ENCODE measurements around the gene ZNF580.
A peak's percentile ranks its signal among the peaks of the same experiment; 100 is the strongest.

The ZNF580 gene

DNA sequence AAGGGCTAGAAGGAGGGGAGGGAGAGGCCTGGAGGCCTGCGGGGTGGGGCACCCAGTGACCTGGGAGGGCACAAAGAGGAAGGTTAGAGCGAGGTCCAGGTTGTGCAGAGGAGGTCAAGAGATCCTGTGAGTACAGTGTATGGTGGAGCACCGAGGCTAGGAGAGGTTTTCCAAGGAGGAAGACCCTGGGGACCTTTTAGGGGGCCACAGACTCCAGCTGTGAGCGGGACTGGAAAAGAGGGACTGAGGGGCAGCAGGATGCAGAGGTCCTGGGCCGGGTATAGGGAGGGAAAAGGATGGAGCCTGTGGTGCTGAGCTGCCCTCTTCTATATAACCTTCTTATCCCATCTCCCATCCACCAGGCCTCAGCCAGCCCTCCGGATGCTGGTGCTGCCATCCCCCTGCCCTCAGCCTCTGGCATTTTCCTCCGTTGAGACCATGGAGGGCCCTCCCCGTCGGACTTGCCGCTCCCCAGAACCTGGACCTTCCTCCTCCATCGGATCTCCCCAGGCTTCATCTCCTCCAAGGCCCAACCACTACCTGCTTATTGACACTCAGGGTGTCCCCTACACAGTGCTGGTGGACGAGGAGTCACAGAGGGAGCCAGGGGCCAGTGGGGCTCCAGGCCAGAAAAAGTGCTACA is 3.5 kb downstream of the ZNF580 start:
- DNase-seq (ENCODE audit: insufficient read length, low spot score) = no peak
- FAIRE-seq = no peak

DNA sequence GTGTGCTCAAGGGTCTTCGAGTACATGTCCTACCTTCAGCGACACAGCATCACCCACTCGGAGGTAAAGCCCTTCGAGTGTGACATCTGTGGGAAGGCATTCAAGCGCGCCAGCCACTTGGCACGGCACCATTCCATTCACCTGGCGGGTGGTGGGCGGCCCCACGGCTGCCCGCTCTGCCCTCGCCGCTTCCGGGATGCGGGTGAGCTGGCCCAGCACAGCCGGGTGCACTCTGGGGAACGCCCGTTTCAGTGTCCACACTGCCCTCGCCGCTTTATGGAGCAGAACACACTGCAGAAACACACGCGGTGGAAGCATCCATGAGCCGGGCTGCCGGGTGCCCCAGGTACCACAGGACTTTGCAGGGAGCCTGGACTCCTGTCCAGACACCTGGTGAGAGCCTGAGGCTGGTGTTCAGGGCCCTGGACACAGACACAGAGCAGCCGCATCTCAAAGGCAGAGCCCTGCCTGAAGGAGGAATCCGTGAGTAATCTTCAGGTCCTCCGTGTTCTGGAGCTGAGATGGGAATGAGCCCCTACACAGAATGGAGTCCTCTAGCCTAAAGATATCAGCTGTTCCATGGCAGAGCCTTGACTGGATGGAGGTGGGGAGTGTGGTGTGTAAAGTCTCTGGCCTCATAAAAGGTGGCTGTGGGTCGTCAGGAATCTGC is 4.2 kb downstream of the ZNF580 start:
- FAIRE-seq (no peak), DNase-seq (ENCODE audit: insufficient read length, low spot score) (no peak)

DNA sequence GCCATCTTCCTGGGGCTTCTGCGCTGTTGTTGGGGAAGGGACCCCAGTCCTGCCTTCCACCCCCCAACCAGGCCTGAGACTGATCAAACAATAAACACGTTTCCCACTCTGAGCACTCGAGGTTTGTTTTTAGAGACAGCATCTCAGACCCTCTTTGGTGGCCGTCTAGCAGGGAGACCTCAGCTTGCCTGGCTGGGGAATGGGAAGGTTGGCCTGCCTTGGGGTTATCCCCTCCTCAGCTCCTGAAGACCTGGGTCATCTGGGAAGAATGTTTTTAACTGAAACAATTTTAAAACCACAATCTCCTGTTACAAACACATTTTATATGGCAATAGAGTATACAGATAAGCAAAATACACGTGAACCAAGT is 4.7 kb downstream of the ZNF580 start:
- FAIRE-seq (no peak), DNase-seq (ENCODE audit: insufficient read length, low spot score) (no peak)

DNA sequence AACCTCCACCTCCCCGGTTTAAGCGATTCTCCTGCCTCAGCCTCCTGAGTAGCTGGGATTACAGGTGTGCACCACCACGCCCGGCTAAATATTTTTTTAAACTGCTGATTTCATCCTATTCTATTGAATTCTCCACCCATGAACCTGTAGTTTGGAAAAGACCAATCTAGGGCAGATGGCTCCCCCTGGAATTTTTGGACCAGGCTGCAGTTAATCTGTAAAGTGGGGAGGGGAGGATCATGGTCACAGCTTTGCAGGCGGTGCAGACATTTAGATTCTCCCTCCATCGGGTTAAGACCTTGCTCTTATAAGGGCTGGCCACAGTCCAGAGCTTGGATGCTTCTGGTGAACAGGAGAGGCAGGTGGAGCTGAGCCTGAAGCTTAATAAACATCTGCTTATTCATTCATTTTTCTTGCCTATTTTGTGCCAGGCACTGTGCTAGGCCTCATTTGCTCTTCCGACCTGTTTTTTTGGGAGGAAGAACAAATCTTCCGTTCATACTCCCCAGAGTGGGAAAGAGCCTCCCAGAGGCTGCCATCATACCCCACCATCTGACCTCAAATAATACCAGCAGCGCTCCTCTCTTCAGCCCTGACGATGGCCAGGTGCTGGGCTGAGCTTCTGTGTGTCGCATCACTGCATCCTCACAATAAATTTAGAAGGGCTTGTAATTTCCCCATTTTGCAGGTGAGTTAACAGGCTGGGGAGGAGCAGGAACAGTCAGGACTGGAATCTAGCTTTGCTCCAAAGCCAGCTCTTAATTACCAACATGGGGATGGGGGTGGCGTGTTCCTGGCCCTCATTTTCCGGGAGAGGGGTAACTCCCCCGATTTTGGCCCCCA is 6.3 kb downstream of the ZNF580 start:
- DNase-seq (ENCODE audit: insufficient read length, low spot score) (no peak), FAIRE-seq (peak; percentile 84)

DNA sequence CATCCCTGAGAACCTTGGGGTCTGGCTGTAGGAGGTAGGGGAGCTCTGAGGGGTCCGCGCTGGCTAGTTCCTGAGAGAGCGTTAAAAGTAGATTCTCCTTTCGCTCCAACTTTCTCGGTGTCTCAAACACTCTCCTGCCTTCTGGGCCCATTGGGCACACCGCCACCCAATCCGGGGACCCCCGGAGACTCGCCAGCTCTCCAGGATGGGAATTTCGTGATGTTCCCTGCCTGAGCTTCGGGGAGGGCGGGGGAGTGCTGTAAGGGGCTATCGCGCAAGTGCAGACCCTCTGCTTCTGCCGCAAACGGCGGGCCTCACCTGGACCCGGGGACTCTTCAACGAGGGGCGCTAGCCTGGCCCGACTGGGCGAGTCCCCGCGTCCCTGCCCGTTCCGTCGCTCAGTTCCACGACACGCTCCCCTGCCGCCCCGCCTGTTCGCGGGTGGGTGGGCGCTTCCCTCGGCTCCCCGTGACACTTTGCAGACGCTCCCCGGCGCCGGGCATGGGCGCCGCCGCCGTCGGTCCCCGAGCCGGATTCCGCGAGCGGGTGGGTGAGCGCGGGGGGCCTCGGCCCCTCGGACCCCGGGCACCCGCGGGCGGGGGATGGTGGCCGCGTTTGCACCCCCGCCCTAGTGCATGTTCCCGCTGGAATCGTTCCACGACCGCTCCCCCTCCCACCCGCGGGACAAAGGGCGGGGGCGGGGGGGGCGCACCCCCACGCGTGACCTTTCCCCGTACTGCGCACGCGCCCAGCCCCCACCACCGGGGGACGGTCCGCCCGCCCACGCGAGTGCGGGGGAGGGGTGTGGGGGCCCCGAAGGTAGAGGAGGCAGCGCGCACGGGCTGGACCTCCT is 7.2 kb downstream of the ZNF580 start, which contains the start of gene CCDC106:
CCDC106 (plus strand) TSS at position 481 of the 853 bp plus-strand sequence. CDS start 835 bp downstream, outside the sequence.
- FAIRE-seq (peak; percentile 79), DNase-seq (ENCODE audit: insufficient read length, low spot score) (no peak)

DNA sequence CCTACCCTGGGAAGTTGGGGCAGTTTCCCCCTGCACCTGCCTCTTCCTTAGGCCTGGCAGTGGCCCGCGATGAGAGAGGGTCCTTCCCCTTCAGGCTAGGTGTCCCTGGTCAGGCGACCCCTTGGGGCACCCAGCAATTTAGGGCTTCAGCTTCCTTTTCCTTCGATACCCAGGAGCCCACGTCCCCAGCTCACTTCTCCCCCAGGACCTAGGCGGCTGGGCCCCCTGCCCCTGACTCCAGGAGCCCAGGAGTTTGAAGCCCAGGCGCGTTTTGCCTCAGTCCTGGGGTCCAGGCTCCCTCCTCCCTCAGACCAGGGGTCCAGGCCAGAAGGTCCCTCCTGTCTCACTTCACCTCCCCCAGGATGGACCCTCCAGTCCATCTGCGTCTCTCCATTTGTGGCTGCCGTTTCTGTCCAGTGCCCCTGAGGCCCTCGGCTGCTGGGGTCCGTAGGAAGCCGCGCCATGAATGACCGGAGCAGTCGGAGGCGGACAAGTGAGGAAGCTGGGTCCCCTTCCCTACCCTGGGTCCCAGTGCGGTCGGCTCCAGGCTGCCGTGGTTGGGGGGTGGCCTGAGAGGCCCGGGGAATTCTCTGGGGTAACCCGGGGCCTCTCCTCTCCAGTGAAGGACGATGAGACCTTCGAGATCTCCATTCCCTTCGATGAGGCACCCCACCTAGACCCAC is 7.9 kb downstream of the ZNF580 start:
- DNase-seq (ENCODE audit: insufficient read length, low spot score) (no peak), FAIRE-seq (no peak)

DNA sequence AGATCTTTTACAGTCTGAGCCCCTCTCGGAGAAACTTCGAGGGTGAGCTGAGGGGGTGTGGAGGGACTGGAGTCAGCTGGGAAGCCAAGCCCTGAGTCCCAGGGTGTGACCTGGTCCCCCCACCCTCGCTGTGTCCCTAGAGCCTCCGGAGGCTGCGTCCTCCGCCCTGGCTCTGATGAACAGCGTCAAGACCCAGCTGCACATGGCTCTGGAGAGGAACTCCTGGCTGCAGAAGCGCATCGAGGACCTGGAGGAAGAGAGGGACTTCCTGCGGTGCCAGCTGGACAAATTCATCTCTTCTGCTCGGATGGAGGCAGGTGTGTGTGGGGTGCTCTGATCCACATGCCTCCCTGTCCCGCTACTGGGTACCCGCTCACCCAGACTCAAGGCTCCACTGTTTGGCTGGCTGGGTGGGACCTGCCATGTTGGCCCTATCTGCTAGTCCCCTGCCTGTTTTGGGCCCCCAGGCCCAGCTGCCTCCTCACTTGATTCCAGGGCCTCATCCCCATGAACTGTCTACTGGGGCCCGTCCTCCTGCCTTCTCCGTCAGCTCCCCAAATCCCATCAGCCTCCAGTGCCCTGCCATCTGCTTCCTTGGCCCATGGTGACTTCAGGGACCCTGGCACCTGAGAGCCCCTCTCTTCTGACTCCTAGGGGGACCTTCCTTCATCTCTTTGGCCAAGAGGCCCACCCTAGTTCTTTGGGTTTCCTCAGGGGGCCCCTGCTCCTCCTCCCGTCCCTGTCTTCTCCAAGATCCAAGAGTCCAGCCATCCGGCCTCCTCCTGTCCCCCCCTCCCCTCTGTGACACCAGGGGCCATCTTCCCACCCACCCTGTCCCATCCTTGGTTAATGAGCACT is 8.7 kb downstream of the ZNF580 start:
- no peak for DNase-seq (ENCODE audit: insufficient read length, low spot score)
- FAIRE-seq = no peak

DNA sequence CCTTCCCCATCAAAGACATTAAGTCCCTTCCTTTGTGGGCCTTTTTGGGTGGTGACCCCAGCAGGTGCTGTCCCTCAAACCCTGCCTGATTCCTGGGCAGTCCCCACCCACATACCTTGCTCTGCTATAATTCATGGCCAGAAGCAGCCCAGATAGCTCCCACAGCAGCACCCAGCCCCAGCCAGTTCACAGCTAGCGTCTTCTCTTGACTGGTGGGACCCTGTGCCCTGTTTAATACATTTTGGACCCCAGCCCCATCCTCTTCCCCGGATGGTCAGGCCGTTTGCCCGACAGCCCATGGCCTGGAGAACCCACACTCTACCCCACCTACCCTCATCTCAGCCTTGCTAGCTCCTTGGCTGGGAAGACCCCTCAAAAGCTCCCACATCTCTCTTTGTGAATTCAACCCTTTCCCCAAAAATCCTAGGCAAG is 9.3 kb downstream of the ZNF580 start:
- DNase-seq (ENCODE audit: insufficient read length, low spot score) (no peak), FAIRE-seq (no peak)

DNA sequence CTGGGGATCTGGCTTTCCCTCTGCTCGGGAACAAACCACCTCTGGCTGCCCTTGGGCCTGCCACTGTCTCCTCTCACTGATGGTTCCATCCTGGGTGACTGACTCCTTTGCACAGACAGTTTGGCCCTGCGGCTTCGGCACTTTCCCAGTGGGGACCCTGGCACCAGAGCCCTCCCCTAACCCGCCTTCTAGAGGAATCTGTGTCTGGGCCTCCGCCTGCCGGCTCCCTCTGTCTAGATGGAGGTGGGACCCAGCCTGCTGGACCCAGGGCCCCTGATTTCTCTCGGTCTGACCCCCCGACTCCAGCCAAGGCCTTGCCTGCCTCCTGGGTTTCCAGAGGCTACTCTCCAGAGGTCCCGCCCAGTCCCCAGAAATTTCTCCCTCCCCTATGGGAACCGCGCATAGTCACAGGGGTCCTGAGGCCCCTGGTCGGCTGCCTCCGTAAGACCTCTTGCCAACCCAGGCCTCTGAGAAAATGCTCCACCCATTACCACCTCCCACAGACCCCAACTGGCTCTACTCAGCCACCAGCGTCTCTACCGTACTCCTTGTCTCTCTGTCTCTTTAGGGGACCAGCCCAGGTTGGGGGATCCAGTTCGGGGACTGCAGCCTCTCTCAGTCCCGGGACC is 9.9 kb downstream of the ZNF580 start:
- no peak for FAIRE-seq

DNA sequence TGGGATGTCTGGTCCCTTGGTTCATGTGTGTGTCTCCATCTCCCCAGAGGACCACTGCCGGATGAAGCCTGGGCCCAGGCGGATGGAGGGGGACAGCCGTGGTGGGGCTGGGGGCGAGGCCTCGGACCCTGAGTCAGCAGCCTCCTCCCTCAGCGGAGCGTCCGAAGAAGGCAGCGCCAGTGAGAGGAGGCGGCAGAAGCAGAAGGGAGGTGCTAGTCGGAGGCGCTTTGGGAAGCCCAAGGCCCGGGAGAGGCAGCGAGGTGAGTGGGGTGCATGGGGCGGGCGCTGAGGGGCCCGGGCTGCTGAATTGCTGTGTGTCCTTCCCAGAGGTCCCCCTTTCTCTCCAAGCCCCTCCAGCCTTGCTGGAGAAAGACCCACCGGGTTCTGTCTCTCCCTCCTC is 10.4 kb downstream of the ZNF580 start:
- DNase-seq (ENCODE audit: insufficient read length, low spot score) (no peak), FAIRE-seq (no peak)

More for the DNA sequence above, 9.9 kb downstream of the ZNF580 start:
- DNase-seq (ENCODE audit: insufficient read length, low spot score) = no peak

DNA sequence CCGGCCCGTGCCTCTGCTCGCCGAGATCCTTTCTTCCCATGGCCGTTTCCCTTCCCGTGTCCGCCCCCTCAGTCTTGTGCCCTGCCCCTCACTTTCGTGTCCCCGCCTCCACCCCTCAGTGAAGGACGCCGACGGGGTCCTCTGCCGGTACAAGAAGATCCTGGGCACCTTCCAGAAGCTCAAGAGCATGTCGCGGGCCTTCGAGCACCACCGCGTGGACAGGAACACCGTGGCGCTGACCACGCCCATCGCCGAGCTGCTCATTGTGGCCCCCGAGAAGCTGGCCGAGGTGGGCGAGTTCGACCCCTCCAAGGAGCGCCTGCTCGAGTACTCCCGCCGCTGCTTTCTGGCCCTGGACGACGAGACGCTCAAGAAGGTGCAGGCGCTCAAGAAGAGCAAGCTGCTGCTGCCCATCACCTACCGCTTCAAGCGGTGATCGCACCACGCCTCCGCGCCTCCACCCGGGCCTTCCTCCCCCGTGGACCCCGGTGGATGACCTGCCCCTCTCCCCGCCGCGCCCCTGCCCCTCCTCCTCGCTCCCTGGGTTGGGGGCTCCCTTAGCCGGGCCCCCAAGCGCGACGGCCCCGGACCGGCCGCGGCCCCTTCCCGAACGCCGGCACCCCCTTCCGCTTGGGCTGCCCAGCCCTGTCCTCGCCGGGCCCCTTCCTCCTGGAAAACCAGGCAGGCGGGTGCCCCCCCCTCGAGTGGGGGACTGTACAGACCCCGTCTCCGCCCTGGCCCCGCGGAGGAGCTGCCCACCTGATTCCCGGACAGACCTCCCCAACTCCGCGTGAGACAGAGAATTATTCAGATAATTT is 11.7 kb downstream of the ZNF580 start:
- DNase-seq (ENCODE audit: insufficient read length, low spot score) = no peak
- no peak for FAIRE-seq

DNA sequence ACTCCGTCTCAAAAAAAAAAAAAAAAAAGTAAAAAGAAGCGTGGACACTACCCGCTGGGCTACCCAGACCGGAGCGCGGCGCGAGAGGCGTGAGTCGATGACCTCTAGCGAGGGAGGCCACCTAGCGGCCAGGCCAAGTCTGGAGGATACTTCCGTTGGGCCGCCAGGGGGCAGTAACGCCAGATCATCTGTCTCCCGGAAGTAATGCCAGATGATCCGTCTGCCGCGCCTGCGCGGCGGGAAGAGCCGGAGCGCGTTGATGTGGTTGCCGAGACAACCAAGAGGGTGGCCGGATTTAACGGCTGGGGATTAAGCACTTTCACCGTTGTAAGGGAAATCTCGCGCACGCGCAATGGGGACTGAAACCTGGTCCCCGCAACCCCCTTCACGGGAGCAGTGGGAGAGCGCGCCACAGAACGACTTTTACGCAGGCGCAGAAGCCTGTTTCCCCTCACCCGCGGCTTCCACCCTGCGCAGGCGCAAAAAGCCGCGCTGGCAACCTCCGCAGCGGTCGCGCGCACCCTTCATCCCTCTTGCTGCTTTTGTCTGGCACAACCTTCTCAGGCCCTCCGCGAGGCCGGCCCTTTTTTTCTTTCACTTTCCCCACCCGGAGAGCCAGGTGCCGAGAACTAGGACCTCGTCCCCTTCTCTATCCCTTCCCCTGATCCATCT is 13.0 kb downstream of the ZNF580 start:
- FAIRE-seq = no peak
- peak; percentile 95 for DNase-seq (ENCODE audit: insufficient read length, low spot score)

DNA sequence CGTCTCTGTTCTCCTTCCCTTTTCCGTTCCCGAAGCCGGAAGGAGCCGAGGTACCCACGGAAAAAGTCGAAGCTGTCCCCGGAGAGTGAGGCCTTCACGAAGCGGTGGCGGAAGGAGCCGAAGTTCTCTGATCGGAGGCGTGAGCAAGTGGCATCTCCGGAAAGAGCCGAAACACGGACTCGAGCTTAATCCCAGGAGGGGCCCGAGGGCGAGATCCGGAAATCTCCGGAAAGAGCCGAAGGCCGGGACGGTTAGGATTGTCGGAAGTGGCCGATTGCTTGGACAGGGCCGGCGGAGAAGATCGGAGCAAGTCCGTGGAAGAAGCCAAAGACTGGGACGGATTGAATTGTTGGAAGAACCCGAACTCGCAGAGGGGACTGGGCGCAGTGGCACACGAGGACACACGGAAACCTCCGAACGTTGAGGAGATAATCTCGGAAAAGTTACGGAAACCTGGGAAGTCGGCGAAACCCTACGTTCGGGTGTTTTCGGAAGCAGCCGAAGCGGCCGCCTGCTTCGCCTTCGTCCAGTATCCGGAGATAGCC is 13.6 kb downstream of the ZNF580 start:
- peak; percentile 99 for FAIRE-seq
- peak; percentile 81 for DNase-seq (ENCODE audit: insufficient read length, low spot score)

DNA sequence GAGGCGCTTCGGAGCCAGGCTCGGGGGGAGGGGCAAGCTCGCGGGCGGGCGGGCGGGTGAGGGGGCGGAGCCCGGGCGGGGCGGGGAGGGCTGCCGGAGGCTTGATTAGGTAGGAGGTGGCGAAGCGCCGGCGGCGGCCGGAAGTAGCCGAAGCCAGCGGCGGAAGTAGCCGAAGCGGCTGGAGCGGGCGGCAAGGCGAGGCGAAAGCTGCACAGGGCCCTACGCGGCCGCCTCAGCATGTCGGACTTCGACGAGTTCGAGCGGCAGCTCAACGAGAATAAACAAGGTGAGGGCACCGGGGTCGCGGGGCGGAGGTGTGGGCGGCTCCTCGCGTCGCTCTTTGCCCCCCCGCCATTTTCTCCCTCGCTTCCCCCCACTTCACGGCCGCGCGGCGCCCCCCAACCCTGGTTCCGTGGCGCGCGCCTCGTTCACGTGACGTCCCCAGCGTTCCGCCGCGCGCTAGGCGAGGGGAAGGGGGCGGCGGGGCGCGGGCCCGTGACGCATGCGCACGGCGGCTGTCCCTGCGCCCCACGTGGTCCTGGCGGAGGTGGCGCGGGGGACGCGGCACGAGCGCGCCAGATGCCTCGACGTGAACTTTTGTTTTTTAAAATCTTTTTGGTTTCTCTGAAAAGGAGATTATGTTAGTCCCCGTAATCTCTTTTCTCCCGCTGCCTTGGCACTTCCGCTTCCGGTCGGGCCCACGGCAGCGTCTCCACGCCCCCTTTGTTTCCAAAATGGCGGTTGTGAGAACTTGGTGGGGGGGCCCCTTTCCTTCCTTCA is 14.3 kb downstream of the ZNF580 start, which contains the start of gene U2AF2:
U2AF2 (plus strand) TSS at position 168 of the 780 bp plus-strand sequence; CDS start at position 238, 70 bp downstream.
- FAIRE-seq = peak; percentile 90
- DNase-seq (ENCODE audit: insufficient read length, low spot score) = peak; percentile 80

DNA sequence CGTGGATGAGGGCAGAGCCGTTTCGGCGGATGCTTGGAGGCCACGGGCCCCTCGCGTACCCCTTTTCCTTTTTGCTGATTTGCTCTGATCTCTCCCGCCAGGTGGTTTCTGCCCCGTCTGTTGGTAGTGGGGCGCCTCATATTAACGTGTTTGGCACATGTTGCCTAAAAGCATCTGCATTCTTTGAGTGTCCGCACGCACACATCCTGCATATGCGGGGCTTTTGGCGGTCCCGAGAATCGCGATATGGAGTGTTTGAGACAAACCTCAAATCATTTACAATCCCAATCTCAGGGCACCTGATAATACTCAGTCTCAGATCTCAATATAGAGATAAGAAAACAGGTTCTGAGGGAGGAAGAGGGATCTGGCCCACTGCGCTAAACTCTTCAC is 14.8 kb downstream of the ZNF580 start:
- DNase-seq (ENCODE audit: insufficient read length, low spot score) = no peak

DNA sequence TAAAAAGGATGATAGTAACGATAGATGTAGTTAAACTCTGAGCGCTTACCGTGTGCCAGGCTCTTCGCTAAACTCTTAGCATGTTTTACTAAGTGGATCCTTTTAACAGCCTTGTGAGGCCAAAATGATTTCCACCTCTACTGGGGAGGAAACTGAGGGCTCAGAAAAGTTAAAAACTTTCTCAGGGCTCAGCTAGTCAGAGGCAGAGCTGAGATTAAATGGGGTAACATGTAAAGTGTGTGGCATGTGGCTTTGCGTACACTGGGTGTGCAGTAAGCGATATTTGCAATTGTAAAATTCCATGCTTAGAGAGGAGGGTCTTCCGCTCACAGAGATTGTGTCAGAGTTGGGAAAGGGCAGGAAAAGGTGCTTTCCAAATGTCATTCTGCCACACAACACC is 15.8 kb downstream of the ZNF580 start:
- FAIRE-seq (no peak), DNase-seq (ENCODE audit: insufficient read length, low spot score) (no peak)

More for the DNA sequence above, 14.8 kb downstream of the ZNF580 start:
- no peak for FAIRE-seq
